ENCODE data around the gene MT1B.

The MT1B gene

DNA sequence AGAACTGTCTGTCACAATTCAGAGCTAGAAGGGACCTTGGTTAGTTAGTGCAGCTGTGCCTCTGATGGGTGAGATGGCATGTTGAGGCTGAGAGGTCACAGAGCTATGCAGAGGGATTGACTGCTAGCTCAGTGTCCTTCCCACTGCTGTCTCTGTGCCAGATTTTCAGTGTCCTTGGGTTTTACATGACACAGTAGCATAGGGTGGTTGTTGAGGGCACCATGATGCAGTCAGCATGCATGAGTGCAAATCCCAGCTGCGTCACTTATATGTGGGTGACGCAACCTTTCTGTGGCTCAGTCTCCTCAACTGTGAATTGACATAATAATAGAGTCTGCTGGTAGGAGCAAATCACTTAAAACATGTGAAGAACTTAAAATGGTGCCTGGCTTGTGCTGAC is 10.5 kb upstream of the MT1B start:
- no peaks in the 10 kb centered on the region for H3K9me3 ChIP-seq (ENCODE audit: low read length)
- peaks cover 16% of the 10 kb centered on the region for H3K4me1 ChIP-seq (ENCODE audit: insufficient read depth, low read length)
- H3K4me3 ChIP-seq (ENCODE audit: low read depth in 1 of 2, low read length in 2 of 2), result no peak overlapping the region
- no peak overlapping the region for H3K27ac ChIP-seq (ENCODE audit: low read depth, low read length)
- H3K36me3 ChIP-seq (ENCODE audit: insufficient read depth, low read length), result no peaks in the 10 kb centered on the region
- peaks cover 57 to 70% of the 10 kb centered on the region in 2 donors for H3K27me3 ChIP-seq (ENCODE audit: control insufficient read depth in 1 of 2, insufficient read depth in 2 of 2, low read length in 2 of 2)
- H3K9ac ChIP-seq (ENCODE audit: low read length), result no peak overlapping the region

DNA sequence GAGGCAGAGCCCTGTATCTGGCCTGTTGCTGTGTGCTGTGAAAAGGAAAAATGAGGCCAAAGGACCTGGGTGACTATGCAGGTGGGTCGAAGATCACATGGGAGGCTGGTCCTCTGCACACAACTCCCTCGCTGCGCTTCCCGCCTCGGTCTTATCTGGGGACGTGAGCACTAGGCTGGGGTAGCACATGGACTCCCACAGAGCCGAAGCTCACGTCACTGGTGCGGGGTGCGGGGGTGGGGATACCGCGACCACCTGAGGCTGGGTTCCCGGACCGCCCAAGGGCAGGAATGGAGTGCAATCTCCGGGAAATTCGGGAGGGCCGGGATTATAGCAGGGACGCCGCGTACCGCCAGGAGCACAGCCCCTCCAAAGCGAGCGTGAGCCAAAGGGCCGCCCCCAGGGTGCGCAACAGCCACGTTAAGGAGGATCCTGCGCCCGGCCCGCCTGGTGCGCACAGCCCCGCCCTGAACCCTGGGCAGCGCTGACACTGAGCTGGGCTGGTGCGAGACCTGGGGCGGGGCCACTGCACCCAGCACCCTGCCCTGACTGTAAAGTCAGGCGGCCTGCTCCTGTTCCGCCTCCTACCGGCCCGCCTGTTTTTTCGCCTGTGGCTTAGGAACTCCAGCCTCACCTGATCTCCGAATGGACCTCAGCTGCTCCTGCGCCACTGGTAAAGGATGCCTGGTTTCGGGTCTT is 8.5 kb upstream of the MT1B start:
- Histone ChIP-seq H3K4me3 (ENCODE audit: low read depth in 1 of 2, low read length in 2 of 2) (peak overlapping the region; percentile 28 to 38), H3K9me3 (ENCODE audit: low read length) (no peaks in the 10 kb centered on the region), H3K4me1 (ENCODE audit: insufficient read depth, low read length) (peaks cover 12% of the 10 kb centered on the region), H3K27ac (ENCODE audit: low read depth, low read length) (no peak overlapping the region), H3K9ac (ENCODE audit: low read length) (no peak overlapping the region), H3K36me3 (ENCODE audit: insufficient read depth, low read length) (no peaks in the 10 kb centered on the region), H3K27me3 (ENCODE audit: control insufficient read depth in 1 of 2, insufficient read depth in 2 of 2, low read length in 2 of 2) (peaks cover 50 to 62% of the 10 kb centered on the region in 2 donors)

DNA sequence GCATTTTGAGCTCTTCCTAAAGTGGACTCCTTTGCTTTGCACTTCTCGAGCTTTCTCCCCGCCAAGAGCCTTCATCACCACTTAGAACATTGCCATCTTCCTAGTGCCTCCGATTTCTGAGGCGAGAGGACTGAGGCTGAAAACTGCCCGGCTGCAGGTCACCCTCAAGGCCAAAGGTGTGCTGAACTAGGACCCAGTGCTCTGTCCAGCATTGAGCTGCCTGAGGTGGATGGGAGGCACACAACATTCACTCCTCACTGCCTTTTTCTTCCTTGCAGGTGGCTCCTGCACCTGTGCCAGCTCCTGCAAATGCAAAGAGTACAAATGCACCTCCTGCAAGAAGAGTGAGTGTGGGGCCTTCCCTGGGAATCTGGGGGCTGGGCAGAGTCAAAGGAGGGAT is 7.9 kb upstream of the MT1B start:
- Histone ChIP-seq H3K9ac (ENCODE audit: low read length) (no peak overlapping the region), H3K27ac (ENCODE audit: low read depth, low read length) (no peak overlapping the region), H3K36me3 (ENCODE audit: insufficient read depth, low read length) (no peaks in the 10 kb centered on the region), H3K4me3 (ENCODE audit: low read depth in 1 of 2, low read length in 2 of 2) (peak overlapping the region; percentile 28 to 38), H3K4me1 (ENCODE audit: insufficient read depth, low read length) (peaks cover 8% of the 10 kb centered on the region), H3K27me3 (ENCODE audit: control insufficient read depth in 1 of 2, insufficient read depth in 2 of 2, low read length in 2 of 2) (peaks cover 47 to 62% of the 10 kb centered on the region in 2 donors), H3K9me3 (ENCODE audit: low read length) (no peaks in the 10 kb centered on the region)

DNA sequence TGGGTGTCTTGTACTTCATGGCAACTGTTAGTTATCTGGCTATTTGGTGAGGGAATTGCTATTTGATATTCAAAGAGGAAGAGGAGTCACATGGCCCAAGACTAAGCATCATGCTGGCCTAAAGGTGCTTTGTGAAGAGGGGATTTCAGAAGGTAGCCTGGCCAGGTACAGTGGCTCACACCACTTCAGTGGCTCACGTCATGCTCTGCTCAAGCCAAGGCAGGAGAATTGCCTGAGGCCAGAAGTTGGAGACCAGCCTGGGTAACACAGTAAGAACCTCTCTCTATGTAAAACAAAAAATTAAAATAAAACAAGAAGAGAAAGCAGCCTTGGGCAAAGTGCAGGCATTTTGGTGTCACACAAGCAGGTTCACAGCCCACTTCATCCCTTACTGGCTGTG is 6.4 kb upstream of the MT1B start:
- Histone ChIP-seq H3K27me3 (ENCODE audit: control insufficient read depth in 1 of 2, insufficient read depth in 2 of 2, low read length in 2 of 2) (peaks cover 32 to 51% of the 10 kb centered on the region in 2 donors), H3K9me3 (ENCODE audit: low read length) (no peaks in the 10 kb centered on the region), H3K36me3 (ENCODE audit: insufficient read depth, low read length) (no peaks in the 10 kb centered on the region), H3K9ac (ENCODE audit: low read length) (no peak overlapping the region), H3K4me1 (ENCODE audit: insufficient read depth, low read length) (peaks cover 6% of the 10 kb centered on the region), H3K4me3 (ENCODE audit: low read depth in 1 of 2, low read length in 2 of 2) (no peak overlapping the region), H3K27ac (ENCODE audit: low read depth, low read length) (no peak overlapping the region)

DNA sequence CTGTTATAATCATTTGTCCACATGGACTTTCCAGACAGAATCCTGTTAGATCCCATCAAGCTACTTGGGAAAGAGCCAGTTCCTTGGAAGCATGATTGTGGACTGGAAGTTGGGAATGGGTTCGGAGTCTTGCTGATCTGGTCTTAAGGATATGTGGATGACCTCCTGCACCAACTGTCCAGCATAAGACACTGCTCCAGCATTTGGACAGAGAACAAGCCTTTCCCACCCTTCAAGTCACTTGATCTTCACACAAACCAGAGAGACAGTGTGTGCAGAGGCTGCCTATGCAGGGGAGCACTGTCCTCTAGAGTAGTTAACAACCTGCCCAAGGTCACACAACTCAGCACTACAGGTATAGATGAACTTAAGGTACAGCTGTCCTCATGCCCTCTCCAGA is 5.8 kb upstream of the MT1B start:
- Histone ChIP-seq H3K9me3 (ENCODE audit: low read length) (no peaks in the 10 kb centered on the region), H3K4me3 (ENCODE audit: low read depth in 1 of 2, low read length in 2 of 2) (no peak overlapping the region), H3K27me3 (ENCODE audit: control insufficient read depth in 1 of 2, insufficient read depth in 2 of 2, low read length in 2 of 2) (peaks cover 28 to 51% of the 10 kb centered on the region in 2 donors), H3K4me1 (ENCODE audit: insufficient read depth, low read length) (peaks cover 6% of the 10 kb centered on the region), H3K36me3 (ENCODE audit: insufficient read depth, low read length) (no peaks in the 10 kb centered on the region), H3K9ac (ENCODE audit: low read length) (no peak overlapping the region), H3K27ac (ENCODE audit: low read depth, low read length) (no peak overlapping the region)

- peaks cover 28 to 51% of the 10 kb centered on the region in 2 donors for H3K27me3 ChIP-seq (ENCODE audit: control insufficient read depth in 1 of 2, insufficient read depth in 2 of 2, low read length in 2 of 2)
- no peaks in the 10 kb centered on the region for H3K36me3 ChIP-seq (ENCODE audit: insufficient read depth, low read length)
- H3K9me3 ChIP-seq (ENCODE audit: low read length), result no peaks in the 10 kb centered on the region
- H3K27ac ChIP-seq (ENCODE audit: low read depth, low read length), result no peak overlapping the region
- H3K4me3 ChIP-seq (ENCODE audit: low read depth in 1 of 2, low read length in 2 of 2), result no peak overlapping the region
- peaks cover 6% of the 10 kb centered on the region for H3K4me1 ChIP-seq (ENCODE audit: insufficient read depth, low read length)
- H3K9ac ChIP-seq (ENCODE audit: low read length), result no peak overlapping the region
These were observed 3.9 kb upstream of the MT1B start for GRCh38 chr16:56647641-56648431.

GRCh38 chr16:56649271-56649670 is 2.4 kb upstream of the MT1B start:
- Histone ChIP-seq H3K9me3 (ENCODE audit: low read length) (no peaks in the 10 kb centered on the region), H3K27me3 (ENCODE audit: control insufficient read depth in 1 of 2, insufficient read depth in 2 of 2, low read length in 2 of 2) (peaks cover 23 to 36% of the 10 kb centered on the region in 2 donors), H3K36me3 (ENCODE audit: insufficient read depth, low read length) (no peaks in the 10 kb centered on the region), H3K9ac (ENCODE audit: low read length) (no peak overlapping the region), H3K4me3 (ENCODE audit: low read depth in 1 of 2, low read length in 2 of 2) (no peak overlapping the region), H3K27ac (ENCODE audit: low read depth, low read length) (no peak overlapping the region), H3K4me1 (ENCODE audit: insufficient read depth, low read length) (no peaks in the 10 kb centered on the region)

DNA sequence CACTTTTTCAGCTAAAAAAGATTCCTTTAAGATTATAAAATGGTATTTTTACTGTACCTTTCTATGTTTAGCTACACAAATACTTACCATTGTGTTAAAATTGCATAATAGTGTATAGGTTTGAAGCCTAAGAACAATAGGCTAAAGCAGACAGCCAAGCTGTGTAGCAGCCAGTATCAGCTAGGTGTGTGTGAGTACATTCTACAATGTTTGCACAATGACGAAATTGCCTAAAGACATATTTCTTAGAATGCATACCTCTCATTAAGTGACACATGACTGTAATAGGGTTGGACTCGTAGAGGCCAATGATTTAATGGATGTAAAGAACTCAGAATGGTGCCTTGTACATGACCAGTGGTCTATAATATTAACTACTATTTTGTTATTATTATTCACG is 1.9 kb upstream of the MT1B start:
- no peak overlapping the region for H3K9ac ChIP-seq (ENCODE audit: low read length)
- no peaks in the 10 kb centered on the region for H3K4me1 ChIP-seq (ENCODE audit: insufficient read depth, low read length)
- no peak overlapping the region for H3K27ac ChIP-seq (ENCODE audit: low read depth, low read length)
- peaks cover 18 to 31% of the 10 kb centered on the region in 2 donors for H3K27me3 ChIP-seq (ENCODE audit: control insufficient read depth in 1 of 2, insufficient read depth in 2 of 2, low read length in 2 of 2)
- H3K9me3 ChIP-seq (ENCODE audit: low read length), result no peaks in the 10 kb centered on the region
- no peak overlapping the region for H3K4me3 ChIP-seq (ENCODE audit: low read depth in 1 of 2, low read length in 2 of 2)
- no peaks in the 10 kb centered on the region for H3K36me3 ChIP-seq (ENCODE audit: insufficient read depth, low read length)

DNA sequence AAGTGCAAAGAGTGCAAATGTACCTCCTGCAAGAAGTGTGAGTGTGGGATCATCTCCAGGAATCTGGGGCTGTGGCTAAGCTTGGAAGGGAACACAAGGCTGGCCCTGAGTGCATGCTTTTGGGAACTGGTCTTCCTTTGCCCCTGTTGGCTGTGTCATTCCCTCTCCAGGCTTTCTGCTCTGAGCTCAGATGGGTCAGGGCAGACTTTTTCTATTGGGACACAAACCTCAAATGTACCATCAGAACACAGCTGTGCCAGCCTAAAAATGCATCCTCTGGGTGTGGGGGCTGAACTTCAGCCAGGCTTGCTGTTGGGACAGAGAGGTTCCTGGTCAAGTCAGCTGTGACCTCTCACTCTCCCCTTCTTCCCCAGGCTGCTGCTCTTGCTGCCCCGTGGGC is 914 bp downstream of the MT1B start:
- Histone ChIP-seq H3K27ac (ENCODE audit: low read depth, low read length) (no peak overlapping the region), H3K9me3 (ENCODE audit: low read length) (no peaks in the 10 kb centered on the region), H3K36me3 (ENCODE audit: insufficient read depth, low read length) (no peaks in the 10 kb centered on the region), H3K4me3 (ENCODE audit: low read depth in 1 of 2, low read length in 2 of 2) (no peak overlapping the region), H3K9ac (ENCODE audit: low read length) (no peak overlapping the region), H3K4me1 (ENCODE audit: insufficient read depth, low read length) (no peaks in the 10 kb centered on the region), H3K27me3 (ENCODE audit: control insufficient read depth in 1 of 2, insufficient read depth in 2 of 2, low read length in 2 of 2) (peaks cover 6 to 14% of the 10 kb centered on the region in 2 donors)

GRCh38 chr16:56653218-56653617 is 1.5 kb downstream of the MT1B start:
- Histone ChIP-seq H3K4me3 (ENCODE audit: low read depth in 1 of 2, low read length in 2 of 2) (no peak overlapping the region), H3K27me3 (ENCODE audit: control insufficient read depth in 1 of 2, insufficient read depth in 2 of 2, low read length in 2 of 2) (peaks cover 5 to 14% of the 10 kb centered on the region in 2 donors), H3K9me3 (ENCODE audit: low read length) (no peaks in the 10 kb centered on the region), H3K36me3 (ENCODE audit: insufficient read depth, low read length) (no peaks in the 10 kb centered on the region), H3K4me1 (ENCODE audit: insufficient read depth, low read length) (peaks cover 6% of the 10 kb centered on the region), H3K9ac (ENCODE audit: low read length) (no peak overlapping the region), H3K27ac (ENCODE audit: low read depth, low read length) (no peak overlapping the region)

GRCh38 chr16:56657555-56658326 is 6.1 kb downstream of the MT1B start, which contains the start of gene MT1F:
TSS of gene MT1F (plus strand) at chr16:56657959. CDS start at chr16:56658059, 100 bp downstream.
- Histone ChIP-seq H3K9me3 (ENCODE audit: low read length) (no peaks in the 10 kb centered on the region), H3K9ac (ENCODE audit: low read length) (no peak within 1 kb of the TSS), H3K36me3 (ENCODE audit: insufficient read depth, low read length) (no peaks in the 10 kb centered on the region), H3K27me3 (ENCODE audit: control insufficient read depth in 1 of 2, insufficient read depth in 2 of 2, low read length in 2 of 2) (peaks cover 22 to 36% of the 10 kb centered on the region in 2 donors), H3K27ac (ENCODE audit: low read depth, low read length) (no peak within 1 kb of the TSS), H3K4me3 (ENCODE audit: low read depth in 1 of 2, low read length in 2 of 2) (peak within 1 kb of the TSS in 1 of 2 donors; percentile 53), H3K4me1 (ENCODE audit: insufficient read depth, low read length) (peaks cover 11% of the 10 kb centered on the region)

Data from muscle layer of colon (tissue), 2 donors.